Measurements from ENCODE around the gene HIPK2.

GRCh38 chr7:139720186-139720585 lies 57.6 kb downstream of the HIPK2 start:
- TF ChIP-seq POLR2A (IDR thresholded peaks at IDR 0.05) (no peak), POLR2AphosphoS5 (IDR thresholded peaks at IDR 0.05) (no peak), CTCF (IDR thresholded peaks at IDR 0.05) (no peak), EP300 (IDR thresholded peaks at IDR 0.05) (no peak)

Measured in stomach (tissue), 4 donors.